EL (cell line): ENCODE measurements around the gene NFYB.
"Not testable (repeated sequence)": the region's sequence is repeated elsewhere in the genome, so short reads cannot be mapped to it uniquely, and the experiment has no call there.

Source experiments
- DNase-seq: peaks from one replicate; pipeline ENCODE4 v3.0.0-alpha.2; 2016

Gene NFYB

DNA sequence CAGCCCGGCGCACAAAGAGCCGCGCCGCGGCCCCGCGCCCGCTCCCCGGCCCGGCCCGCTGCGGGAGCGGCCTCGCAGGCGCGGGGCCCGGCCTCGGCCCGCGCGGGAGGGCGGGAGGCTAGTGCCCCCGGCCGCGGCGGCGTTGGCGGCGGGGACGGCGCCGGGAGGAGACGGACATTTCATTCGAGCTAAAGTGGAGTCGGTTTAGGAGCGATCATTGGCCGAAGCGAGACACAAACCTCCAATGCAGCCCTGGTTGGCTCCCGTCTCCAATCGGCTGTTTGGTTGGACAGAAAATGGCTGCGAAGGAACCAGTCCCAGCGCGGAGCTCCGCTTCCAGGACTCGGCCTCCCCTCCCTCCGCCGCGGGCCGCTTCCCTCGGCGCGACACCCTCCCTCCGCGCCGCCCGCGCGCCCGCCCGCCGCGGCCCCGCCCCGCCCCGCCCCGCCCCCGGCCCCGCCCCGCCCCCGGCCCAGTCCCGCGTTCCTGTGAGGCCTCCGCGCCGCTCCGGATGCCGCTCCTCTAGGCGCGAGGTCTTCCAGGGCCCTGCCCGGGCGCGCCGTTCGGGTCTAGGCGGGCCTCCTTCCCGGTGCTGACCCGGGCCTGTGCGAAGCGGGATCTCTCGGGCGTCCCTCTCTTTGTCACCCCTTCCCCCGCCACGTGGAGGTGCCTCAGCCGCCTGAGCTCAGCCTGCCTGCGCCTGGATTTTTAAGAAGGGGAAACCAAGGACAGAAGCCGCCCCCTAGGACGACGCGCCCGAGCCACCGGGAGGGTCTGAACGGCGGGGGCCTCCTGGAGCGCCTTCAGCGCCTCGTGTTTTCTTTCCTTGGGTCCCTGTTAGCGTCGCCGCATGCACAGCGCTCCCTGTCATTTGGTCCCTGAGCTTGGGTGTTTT, at the start of gene NFYB:
Gene NFYB, minus strand, starts transcription at position 309 of the 895 bp plus-strand sequence. CDS start 2,757 bp downstream, outside the sequence.
- DNase-seq = peak; percentile 97

DNA sequence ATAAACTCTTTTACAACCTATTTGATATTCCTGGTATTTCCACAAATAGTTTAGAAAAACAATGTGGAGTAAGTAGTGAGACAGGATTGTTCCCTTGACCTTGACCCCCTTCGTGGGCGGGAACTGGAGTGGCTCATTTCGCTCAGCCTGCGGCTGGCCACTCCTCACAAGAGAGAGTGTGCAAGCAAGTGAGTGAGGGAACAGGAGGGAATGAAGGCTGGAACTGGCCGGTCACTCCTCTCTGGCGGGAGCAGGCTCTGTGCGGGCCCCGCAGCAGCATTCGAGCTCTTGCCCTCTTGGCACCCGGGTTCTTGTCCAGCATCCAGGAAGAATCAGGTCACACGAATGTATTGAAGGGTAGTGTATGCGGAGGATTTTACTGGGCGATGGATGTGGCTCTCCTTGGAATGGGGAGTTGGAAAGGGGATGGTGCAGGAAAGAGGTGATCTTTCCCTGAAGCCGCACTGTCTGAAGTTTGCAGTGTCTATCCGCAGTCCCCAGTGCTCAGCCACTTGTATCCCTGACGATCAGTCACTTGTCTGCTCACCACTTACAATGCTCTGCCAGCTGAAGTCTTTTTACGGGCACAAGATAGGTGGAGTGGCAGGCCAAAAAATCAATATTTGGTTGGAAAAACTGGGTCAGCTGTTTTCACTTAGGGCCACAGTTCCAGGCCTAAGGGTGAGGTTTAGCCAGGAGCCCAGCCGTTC, 49.6 kb upstream of the NFYB start:
- no peak for DNase-seq

DNA sequence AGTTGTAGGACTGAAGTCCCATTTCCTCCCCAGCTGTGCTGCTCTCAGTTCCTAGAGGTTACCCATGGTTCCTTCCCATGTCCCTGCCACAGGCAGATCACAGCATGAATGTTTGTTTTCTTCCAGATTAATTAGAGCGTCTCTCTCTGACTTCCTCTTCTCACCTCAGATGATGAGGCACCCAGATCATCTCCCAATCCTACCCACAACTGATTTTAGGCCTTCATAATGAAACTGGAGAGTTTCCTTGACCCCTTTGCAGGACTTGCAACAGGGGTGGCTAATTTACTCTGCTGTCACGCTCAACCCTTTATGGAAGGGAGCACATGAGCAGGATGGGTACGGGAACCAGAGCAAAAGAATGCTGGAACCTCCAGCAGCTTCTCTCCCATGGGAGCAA, 45.4 kb upstream of the NFYB start:
- no peak for DNase-seq

DNA sequence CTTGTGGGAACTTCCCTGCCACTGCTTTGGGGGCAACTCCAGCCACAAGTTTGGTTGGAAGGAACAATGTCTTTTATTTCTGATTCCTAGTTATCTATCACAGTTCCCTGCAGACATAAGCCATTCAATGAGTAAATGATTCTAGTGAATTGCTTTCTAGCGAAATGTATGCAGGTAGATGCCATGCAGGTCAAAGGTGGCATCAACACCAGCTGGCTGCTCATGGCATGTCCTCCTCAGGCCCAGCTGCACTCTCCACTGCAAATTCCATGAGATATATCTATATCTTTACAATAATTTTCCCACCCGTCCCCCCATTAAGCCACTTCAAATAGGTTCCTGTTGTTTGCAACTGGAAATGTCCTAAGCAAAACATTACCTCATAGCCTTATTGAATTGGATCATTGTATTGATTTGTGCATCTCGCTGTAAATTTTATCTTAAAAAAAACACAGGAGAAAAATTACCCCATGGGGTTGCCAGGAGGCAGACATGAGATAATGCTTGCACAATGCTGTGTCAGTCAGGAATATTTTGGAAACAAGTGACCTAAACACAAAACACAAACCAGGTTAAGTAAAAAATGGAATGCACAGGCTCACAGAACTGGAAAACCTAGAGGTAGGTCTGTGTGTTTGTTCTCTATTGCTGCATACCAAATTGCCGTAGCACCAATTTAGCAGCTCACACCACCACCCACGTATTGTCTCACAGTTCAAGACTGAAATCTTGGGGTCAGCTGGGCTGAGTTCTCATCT, 44.8 kb upstream of the NFYB start:
- no peak for DNase-seq

DNA sequence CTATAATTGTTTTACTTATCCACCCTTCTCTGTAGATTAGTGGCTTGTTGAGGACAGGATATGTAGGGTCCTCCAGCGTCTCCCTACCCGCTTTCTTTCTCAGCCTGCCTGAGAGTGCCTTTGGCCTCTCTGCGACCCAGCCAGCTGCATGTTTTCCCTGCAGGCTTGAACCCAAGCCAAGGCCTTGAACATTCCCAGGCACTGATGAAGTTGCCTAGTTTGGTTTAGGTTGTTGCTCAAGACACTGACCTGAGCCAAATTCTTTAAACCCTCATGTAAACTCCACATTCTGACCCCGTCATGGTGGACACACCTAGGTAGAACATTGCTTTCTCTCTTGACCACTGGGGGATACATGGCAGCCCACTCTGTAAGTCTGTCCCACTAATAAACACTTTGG, 44.1 kb upstream of the NFYB start:
- peak; percentile 84 for DNase-seq

DNA sequence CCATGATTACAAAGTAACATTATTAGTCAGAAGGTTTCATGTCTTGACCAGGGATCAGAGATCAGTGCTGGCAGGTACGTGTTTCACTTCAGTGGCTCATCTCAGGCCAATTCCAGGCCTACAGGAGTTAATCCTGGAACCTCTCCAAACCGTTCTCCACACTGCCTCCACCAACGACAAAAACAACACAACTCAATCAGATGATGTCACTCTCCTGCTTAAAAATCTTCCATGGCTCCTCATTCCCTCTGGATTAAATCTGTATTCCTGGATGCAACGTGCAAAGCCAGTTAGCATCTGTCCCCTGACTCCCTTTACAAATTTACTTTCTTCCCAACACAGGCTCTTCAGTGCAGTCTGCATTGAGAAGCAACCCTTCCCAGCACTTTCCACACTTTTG, 43.3 kb upstream of the NFYB start:
- peak; percentile 43 for DNase-seq

DNA sequence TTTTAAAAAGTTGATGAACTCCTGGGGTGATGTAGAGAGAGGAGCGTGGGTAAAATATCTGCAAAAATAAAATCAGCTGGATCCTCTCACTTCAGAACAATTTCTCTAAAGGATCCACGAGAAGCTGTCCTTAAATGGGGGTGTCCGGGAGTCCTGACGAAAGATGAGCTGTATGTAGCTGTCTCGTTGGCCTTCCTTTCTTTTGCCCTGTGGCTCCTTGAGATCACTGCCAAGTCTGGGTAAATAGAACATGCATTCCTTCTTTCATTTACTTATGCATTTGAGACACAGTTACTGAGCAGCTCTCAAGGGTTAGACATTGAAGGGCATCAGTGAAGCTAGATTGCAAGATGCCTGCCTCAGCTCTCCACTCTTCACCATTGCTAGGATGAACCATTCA, 42.4 kb upstream of the NFYB start:
- DNase-seq = no peak

DNA sequence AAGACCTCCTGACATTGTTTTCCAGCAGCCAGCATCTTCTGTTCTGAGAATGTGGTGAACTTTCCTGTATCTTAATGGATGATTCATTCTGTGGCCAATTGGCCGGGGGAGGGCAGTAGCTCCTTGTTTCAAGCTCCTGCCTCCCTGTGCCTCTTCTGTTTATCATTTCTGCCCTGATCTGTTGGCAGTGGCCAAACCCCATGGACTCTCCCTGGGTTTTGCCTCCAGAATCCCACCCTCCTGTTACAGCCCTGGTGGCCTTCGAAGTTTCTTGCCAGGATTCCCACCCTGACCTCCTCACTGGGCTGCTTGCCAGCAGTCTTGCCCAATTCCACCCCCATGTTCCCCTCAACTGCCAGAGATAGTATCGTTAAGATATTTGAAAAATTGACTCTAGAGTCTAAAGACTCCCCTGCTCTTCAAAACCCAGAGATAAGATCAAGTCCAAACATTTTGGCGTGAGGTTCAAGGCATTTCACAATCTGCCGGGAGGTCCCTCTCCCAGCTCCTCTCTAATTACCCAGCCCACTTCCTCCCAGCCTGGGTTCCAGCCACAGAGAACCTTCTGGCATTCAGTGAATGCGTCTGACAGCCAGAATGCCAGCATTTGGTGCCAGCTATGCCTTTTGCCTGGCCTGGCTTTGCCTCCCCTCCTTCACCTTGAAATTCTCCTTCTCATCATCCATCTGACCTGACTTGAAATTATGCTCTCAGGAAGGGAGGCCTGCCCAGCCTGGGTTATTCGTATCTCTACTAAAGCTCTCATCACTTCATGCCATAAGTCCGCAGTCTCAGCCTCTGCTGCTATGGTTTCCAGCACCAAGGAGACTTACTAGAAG, 39.9 kb upstream of the NFYB start:
- peak; percentile 97 for DNase-seq

DNA sequence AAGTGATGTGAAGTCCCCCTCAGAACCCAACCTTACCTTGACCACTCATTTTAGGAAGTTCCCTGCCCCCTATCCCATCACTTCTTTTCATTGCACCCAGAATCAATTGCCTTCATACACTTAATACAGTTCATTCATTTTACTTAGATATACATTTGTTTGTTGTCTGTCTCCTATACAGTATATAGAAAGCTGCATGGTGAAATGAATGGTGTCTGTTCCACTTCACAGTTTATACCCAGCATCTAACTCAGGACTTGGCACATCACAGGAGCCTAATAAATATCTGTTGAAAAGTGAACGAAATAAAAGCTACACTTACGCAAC, 39.3 kb upstream of the NFYB start:
- DNase-seq = no peak

DNA sequence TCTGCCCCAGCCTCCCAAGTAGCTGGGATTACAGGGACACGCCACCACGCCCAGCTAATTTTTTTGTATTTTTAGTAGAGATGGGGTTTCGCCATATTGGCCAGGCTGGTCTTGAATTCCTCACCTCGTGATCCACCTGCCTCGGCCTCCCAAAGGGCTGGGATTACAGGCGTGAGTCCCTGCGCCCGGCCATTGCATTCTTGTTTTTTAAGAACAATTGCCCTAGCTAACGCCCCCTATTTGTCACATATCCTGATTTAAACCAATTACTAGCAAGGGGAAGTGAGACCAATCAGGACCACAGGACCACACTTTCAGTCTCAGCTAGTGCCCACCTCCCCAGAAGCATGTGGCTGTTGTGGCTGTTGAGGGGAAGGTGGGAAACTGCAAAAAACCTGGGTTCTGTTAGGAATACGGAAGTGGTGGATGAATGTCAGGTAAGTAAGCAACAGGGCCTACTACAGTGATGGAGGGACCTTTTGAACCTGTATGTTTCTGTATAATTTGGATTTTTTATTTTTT, 37.8 kb upstream of the NFYB start:
- DNase-seq = no peak

DNA sequence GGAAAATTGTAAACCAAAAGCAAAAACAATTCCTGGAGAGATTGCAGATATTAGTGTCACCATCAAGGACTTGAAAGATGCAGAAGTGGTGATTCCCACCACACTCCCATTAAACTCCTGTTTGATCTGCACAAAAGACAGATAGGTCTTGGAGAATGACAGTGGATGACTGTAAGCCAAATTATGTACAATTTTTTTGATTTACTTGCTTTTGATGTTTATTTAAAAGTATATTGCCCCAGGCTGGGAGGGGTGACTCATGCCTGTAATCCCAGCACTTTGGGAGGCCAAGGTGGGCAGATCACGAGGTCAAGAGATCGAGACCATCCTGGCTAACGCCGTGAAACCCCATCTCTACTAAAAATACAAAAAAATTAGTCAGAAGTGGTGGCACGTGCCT, 35.8 kb upstream of the NFYB start:
- peak; percentile 25 for DNase-seq

DNA sequence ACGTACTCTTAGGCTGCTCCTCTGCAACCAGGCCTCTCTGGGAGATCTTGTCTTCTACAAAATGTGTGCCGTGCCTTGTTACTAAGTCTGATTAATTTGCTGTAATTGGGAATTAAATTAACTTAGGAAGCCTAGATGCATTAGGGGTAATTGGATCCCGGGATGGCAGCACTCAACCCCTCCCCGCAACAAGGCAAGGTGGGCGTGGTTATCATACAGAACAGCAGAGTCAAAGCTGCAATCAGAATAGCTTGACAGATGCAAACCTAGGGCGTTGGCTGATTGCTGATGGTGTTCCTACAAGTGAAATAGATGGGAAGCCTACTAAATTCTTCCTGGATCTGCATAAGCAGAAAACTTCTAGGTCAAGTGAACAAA, 34.5 kb upstream of the NFYB start:
- DNase-seq = no peak

DNA sequence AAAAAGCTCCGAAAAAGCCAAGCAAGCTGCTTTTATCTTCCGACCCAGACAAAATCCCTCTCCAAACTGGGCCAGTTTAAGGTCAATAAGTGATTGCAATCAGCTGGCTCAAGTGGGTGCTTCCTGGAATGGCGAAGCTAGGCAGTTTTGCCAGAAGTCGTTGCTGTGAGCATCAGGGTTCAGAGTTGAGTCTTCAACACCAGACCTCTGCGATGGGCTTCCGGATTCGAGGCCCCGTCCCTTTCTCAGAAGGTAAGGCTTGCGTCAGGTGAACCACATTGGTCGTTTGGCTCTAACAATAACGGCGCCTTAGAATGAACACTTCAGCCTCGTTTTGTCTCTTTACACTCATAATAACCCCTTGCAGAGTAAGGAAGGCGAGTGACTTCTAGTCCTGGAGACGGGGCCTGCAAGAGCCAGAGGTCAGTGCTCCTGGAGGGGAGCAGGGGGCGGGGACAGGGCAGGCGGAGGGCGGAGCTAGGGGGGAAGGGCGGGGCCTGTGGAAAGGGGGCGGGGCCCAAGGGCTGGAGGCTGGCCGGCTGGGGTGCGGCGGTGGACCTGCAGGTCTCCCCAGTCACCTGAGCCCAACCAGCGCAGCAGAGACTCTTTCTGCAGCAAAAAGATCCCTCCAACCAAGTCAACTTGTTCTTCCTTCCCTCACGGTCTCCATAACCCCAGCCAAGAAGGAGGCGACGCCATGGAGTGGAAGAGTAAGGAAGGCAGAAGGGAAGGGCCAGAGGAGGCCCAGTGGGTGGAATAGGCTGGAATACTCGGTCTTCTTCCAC, 34.0 kb upstream of the NFYB start:
- DNase-seq = no peak

DNA sequence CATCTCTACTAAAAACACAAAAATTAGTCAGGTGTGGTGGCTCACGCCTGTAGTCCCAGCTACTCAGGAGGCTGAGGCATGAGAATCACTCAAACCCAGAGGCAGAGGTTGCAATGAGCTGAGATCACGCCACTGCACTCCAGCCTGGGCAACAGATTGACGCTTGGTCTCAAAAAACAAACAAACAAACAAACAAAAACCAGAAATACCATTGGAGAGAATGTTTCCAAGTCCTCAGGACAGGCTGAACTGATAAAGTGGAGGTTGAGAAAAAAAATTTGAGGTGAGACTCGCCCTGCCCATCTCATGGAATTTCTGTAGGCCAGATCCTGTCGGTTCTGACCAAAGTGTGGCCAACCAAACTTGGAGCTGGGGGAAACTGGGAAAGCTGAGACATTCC, 30.6 kb upstream of the NFYB start:
- DNase-seq = no peak

DNA sequence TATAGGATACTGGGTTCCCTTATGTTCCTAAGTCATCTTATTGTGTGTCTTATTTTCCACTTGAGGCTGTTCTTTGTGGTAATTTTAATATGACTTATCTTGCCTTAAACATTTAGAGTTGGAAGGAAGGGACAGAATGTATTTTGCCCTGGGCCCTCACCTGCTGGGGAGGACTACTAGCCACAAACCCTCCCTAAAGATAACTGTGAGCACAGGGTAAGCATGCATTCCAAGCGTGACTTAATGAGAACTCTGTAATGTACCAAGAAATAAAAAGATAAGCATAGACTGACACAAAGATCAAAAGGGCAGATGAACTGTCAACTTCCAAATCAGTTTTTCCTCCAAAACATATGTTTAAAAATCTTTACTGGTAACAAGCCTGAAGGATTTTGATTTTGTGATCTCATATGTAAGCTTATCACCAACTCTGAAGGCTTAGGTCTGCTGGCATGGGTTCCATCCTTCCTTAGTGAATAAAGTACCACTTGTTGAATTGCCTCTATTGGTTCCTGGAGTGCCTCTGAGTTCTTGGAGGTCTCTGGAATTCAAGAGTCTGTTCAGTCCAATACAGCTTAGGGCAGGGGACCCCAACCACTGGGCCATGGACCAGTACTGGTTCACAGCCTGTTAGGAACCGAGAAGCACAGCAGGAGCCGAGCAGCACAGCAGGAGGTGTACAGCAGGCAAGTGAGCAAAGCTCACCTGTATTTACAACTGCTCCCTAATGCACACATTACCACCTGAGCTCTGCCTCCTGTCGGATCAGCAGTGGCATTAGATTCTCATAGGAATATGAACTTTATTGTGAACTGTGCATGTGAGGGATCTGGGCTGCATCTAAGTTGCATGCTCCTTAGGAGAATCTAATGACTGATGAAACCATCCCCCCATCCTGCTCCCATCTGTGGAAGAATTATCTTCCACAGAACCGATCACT, 29.8 kb upstream of the NFYB start:
- DNase-seq = no peak

DNA sequence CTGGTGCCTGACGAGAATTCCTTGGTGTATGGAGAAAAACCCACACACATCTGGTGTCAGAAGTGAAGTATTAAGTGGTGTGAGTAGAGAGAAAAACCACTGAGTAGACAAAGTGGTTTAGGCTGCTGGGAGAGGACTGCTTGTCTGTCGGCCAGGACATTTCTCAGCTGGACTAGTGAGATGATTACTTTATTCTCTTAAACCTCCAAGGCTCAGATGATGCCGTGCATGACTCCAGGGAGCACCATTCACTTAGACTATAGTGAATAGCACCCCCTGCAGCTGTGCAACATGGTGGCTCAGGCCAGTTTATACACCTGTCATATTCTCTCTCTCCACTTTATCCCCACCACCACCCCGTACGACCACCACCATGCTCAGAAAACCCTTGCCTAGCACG, 28.5 kb upstream of the NFYB start:
- DNase-seq = no peak

DNA sequence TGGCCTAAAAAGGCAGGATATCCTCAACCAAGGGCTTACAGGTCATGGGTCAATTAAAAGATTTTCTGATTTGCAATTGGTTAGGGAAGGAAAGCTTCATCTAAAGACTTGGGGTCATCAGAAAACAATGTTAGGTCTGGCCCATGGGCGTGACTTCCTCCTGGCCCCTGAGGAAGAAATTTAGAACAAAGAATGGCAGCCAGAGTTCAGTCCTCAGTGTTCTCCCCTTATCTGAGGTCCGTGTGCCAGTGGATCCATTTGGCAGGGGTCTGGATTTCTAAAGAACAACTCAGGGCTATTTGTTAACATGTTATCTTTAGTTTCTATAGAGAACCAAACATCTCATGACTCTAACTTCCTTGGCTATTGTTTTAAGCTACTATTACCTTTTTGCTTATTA, 27.8 kb upstream of the NFYB start:
- no peak for DNase-seq

DNA sequence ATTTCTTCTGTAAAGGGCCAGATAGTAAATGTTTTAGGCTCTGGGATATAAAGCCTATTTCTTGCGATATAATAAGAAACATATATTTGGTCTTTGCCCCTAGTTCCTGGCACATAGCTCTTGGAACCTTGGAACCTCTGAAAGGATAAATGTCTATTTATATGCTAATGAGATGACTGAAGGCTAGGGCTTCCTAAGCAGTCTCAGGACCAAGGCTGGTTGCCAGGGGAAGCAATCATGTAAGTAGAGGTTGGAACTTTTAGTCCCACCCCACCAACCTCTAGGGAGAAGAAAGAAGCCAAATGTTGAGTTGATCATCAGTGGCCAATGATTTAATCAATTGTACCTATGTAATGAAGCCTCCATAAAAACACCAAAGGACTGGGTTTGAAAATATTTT, 26.6 kb upstream of the NFYB start:
- no peak for DNase-seq

DNA sequence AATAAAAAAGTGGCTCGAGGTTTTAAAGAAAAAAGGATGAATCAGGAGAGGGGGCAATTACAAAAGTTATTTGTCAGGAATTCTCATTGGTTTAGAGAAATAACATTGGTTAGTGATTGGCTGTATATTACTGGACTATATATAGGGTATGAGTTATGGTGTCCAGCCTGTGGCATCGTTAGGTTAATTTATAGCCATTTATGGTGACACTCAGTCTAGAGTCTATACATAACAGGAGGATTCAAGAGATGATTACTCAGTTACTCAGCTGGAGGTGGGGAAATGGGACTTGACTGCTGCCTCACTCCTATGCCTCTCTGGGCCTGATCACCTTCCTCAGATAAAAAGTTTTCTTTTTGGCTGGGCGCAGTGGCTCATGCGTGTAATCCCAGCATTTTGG, 25.6 kb upstream of the NFYB start:
- no peak for DNase-seq

DNA sequence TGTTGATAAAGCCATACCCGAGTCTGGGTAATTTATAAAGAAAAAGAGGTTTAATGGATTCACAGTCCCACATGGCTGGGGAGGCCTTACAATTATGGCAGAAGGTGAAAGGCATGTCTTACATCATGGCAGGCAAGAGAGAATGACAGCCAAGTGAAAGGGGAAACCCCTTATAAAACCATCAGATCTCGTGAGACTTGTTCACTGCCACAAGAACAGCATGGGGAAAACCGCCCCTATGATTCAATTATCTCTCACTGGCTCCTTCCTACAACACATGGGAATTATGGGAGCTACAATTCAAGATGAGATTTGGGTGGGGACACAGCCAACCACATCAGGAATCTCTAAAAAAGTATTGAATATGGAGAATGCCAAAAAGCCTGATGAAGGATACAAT, 25.0 kb upstream of the NFYB start:
- DNase-seq = not testable (repeated sequence)
